ENCODE results near the gene IQCE. TPM values are rescaled to one million over a fixed set of nuclear protein-coding genes. Genes with fewer than 3 reads are reported as not detected.

Gene IQCE
- polyA plus RNA-seq, 3 donors, result 19.2 to 21.2 (median 21.2) TPM

- DNase-seq (ENCODE audit: low read depth in 3 of 3, low spot score in 2 of 3), result no peak
Measured at GRCh38 chr7:2611922-2612321, 53.1 kb downstream of the IQCE start.

- DNase-seq (ENCODE audit: low read depth in 3 of 3, low spot score in 2 of 3), result no peak
Measured at GRCh38 chr7:2612445-2613097, 53.8 kb downstream of the IQCE start.

- no peak for DNase-seq (ENCODE audit: low read depth in 3 of 3, low spot score in 2 of 3)
Measured at GRCh38 chr7:2613098-2613930, 54.5 kb downstream of the IQCE start.

- DNase-seq (ENCODE audit: low read depth in 3 of 3, low spot score in 2 of 3), result no peak
Measured at GRCh38 chr7:2613931-2614600, 55.3 kb downstream of the IQCE start.

- DNase-seq (ENCODE audit: low read depth in 3 of 3, low spot score in 2 of 3), result no peak
Measured at GRCh38 chr7:2614631-2615330, 56.0 kb downstream of the IQCE start.

GRCh38 chr7:2616387-2617324, 57.9 kb downstream of the IQCE start:
- DNase-seq (ENCODE audit: low read depth in 3 of 3, low spot score in 2 of 3), result no peak

GRCh38 chr7:2617325-2617905, 58.6 kb downstream of the IQCE start:
- no peak for DNase-seq (ENCODE audit: low read depth in 3 of 3, low spot score in 2 of 3)

GRCh38 chr7:2619116-2619515, 60.3 kb downstream of the IQCE start:
- DNase-seq (ENCODE audit: low read depth in 3 of 3, low spot score in 2 of 3), result no peak

- no peak for DNase-seq (ENCODE audit: low read depth in 3 of 3, low spot score in 2 of 3)
Measured at GRCh38 chr7:2621061-2621828, 62.5 kb downstream of the IQCE start.

GRCh38 chr7:2621948-2622640, 63.3 kb downstream of the IQCE start:
- DNase-seq (ENCODE audit: low read depth in 3 of 3, low spot score in 2 of 3), result peak; percentile 91 to 97 (median 94)

- DNase-seq (ENCODE audit: low read depth in 3 of 3, low spot score in 2 of 3), result no peak
Measured at GRCh38 chr7:2622869-2623697, 64.3 kb downstream of the IQCE start.

- no peak for DNase-seq (ENCODE audit: low read depth in 3 of 3, low spot score in 2 of 3)
Measured at GRCh38 chr7:2623698-2624014, 64.9 kb downstream of the IQCE start.

- no peak for DNase-seq (ENCODE audit: low read depth in 3 of 3, low spot score in 2 of 3)
Measured at GRCh38 chr7:2624293-2624886, 65.6 kb downstream of the IQCE start.

GRCh38 chr7:2626498-2627117, 67.8 kb downstream of the IQCE start:
- no peak for DNase-seq (ENCODE audit: low read depth in 3 of 3, low spot score in 2 of 3)

GRCh38 chr7:2627258-2628129, 68.7 kb downstream of the IQCE start:
- DNase-seq (ENCODE audit: low read depth in 3 of 3, low spot score in 2 of 3), result no peak

- DNase-seq (ENCODE audit: low read depth in 3 of 3, low spot score in 2 of 3), result no peak
Measured at GRCh38 chr7:2628130-2628482, 69.3 kb downstream of the IQCE start.

All from right renal cortex interstitium (tissue), 3 donors.